PC-9 (cell line): ENCODE data around the gene PBX1.

Experiments
- EZH2 ChIP-seq: fragments of 200-600 bp; sonication (generic); IDR thresholded peaks from 2 replicates; pipeline ENCODE4 v1.8.0; 2017; ENCODE audit warnings: antibody characterized with exemption, low read depth
- TF ChIP-seq, protein P1 (sequence below): fragments of 200-600 bp; sonication (generic); conservative IDR thresholded peaks from 2 replicates; pipeline ENCODE4 v1.6.1; 2017; ENCODE audit warnings: mixed run types, antibody characterized with exemption, mild to moderate bottlenecking, moderate library complexity

DNA sequence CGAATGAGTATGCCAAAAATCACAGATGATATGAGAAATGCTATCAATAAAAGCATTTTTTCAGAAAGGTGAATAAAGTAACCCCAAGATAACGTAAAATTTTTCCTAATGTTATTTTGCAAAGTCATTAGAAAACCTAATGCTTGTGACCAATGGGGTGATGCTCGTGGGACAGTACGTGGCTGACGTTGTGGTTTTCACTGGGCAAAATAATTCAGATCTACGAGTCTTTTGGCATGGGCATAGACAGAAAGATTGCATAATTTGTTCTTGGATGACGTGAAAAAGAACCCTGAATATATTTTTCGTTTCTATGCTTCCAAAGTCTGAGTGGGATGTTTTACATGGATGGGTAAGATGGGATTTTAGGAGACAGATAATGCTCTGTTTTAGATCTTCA, 71.0 kb downstream of the PBX1 start:
- no peak for TF ChIP-seq EZH2
- TF ChIP-seq, protein P1, sequence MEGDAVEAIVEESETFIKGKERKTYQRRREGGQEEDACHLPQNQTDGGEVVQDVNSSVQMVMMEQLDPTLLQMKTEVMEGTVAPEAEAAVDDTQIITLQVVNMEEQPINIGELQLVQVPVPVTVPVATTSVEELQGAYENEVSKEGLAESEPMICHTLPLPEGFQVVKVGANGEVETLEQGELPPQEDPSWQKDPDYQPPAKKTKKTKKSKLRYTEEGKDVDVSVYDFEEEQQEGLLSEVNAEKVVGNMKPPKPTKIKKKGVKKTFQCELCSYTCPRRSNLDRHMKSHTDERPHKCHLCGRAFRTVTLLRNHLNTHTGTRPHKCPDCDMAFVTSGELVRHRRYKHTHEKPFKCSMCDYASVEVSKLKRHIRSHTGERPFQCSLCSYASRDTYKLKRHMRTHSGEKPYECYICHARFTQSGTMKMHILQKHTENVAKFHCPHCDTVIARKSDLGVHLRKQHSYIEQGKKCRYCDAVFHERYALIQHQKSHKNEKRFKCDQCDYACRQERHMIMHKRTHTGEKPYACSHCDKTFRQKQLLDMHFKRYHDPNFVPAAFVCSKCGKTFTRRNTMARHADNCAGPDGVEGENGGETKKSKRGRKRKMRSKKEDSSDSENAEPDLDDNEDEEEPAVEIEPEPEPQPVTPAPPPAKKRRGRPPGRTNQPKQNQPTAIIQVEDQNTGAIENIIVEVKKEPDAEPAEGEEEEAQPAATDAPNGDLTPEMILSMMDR: no peak
